Pancreas (tissue), 10 donors: ENCODE data around the gene SLC12A7. TPM values are rescaled to one million over a fixed set of nuclear protein-coding genes. Genes with fewer than 3 reads are reported as not detected.
A peak's percentile ranks its signal among the peaks of the same experiment; 100 is the strongest.

Source experiments
- ATAC-seq, 4 donors: fragments of 200-7000 bp; cut with Tn5 transposase; one replicate each; pipeline versions ENCODE4 v1.8.0 to v1.9.1; 2020; ENCODE audit warnings: mild to moderate bottlenecking in 4 of 4, moderate library complexity in 4 of 4
- DNase-seq, 6 donors: peaks; one replicate each; pipeline ENCODE4 v3.0.0-alpha.2; 2020
- FAIRE-seq: peaks from 2 replicates; lab custom pipeline; 2012; peaks lifted over from hg19 to GRCh38; lab: Jason Lieb, UNC
- H3K27ac ChIP-seq, 4 donors: fragments of 200-600 bp; sonication (generic); 1 replicate in 3 of 4; 2 replicates in 1 of 4; pipeline versions ENCODE4 v1.5.0 to v1.8.0; 2020
- H3K27me3 ChIP-seq, 4 donors: fragments of 200-600 bp; one replicate each; pipeline ENCODE4 v1.8.0; 2021
- H3K36me3 ChIP-seq, 3 donors: fragments of 200-600 bp; sonication (generic) in 1 of 3; one replicate each; pipeline versions ENCODE4 v1.5.0 to v1.8.0; 2020 to 2021
- H3K4me1 ChIP-seq, 3 donors: fragments of 200-600 bp; one replicate each; pipeline ENCODE4 v1.8.0; 2021
- H3K4me3 ChIP-seq, 4 donors: fragments of 200-600 bp; sonication (generic) in 2 of 4; one replicate each; pipeline versions ENCODE4 v1.5.0 to v1.8.0; 2020 to 2021
- H3K9me3 ChIP-seq, 4 donors: fragments of 200-600 bp; one replicate each; pipeline ENCODE4 v1.8.0; 2021
- CTCF ChIP-seq, 4 donors: fragments of 200-600 bp; sonication (generic) in 3 of 4; IDR thresholded peaks; one replicate each; pipeline versions ENCODE4 v1.5.0 to v1.8.0; 2021; ENCODE audit warnings: antibody characterized with exemption in 4 of 4
- WGBS, 2 donors: extraction: QIAGEN DNeasy Blood & Tissue Kit; methylation state at CpG; one replicate each; pipeline ENCODE4 v1.1.7; 2013; 5-methylcytosine and 5-hydroxymethylcytosine counted together
- intact Hi-C, 3 donors: fragments of 100-400 bp; cut with DNase I; formaldehyde crosslinking; loops; one replicate each; pipeline versions ENCODE4 v1.11.1 to v1.14.2; 2022
- polyA plus RNA-seq, 2 donors: library from polyadenylated mRNA; stranded (reverse); fragments of 200-250 nt; gene quantifications; one replicate each; pipeline ENCODE4 v1.2.3, GENCODE V29; 2013
- total RNA-seq, 6 donors: library from RNA; stranded (reverse); fragmentation: NEBNext Ultra II Directional in 4 of 6; extraction: Animal tissue kit (Norgen Biotek cat#: 25700) in 4 of 6; gene quantifications; one replicate each; pipeline versions ENCODE4 v1.2.1 to v1.2.4, GENCODE V29; 2021 to 2023
- donor health status: healthy with polysubstance abuse.
- donor health status: DM: no; HTN: no; CAD: no; lungs with moderate emphysema.
- donor health status: DM: no; HTN: no; CAD: no.
- donor health status: control.
- donor health status: control.
- donor health status: Bipolar disorder and iron deficiency.
- donor health status: DM: yes; HTN: yes; CAD: no.
- donor health status: DM: no; HTN: no; CAD: no.
- donor health status: DM: no; HTN: no; CAD: no.
- donor health status: DM: yes; HTN: yes; CAD: no.

SLC12A7 gene
- total and polyA plus RNA-seq, 8 donors, result 17.4 to 56.5 (median 35.8) TPM

- intact Hi-C loops, result no loop called here
- Histone ChIP-seq H3K4me1 (no peaks in the 10 kb centered on the region), H3K9me3 (no peaks in the 10 kb centered on the region), H3K36me3 (peaks cover 0 to 36% (median 10%) of the 10 kb centered on the region in 3 donors), H3K4me3 (no peak overlapping the region), H3K27ac (no peak overlapping the region), H3K27me3 (no peaks in the 10 kb centered on the region)
- no peak for FAIRE-seq
- peak in 2 of 6 donors; percentile 18 to 65 for DNase-seq
- no peak for TF ChIP-seq CTCF (IDR thresholded peaks at IDR 0.05)
- no peak for ATAC-seq
- WGBS, 2 donors, result 89 to 93% methylated on average over 17 of the region's 17 CpGs
Observed at GRCh38 chr5:1052076-1052475, 59.8 kb downstream of the SLC12A7 start.

DNA sequence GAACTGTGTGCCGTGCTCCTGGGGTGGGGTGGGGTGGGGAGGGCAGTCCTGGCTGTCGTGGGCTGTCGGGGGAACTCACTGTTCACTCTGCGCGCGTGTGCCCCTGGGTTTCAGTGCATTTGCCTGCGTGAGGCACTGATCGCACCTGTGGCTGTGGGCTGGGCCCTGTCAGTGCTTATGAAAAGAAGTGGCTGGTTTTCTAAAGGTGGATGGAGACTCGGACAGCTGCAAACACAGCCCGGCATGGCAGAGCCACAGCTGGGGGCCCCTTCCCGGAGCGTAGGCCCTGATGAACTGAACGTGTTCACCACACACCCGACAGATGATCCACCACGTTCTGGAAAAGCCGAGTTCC, 60.5 kb downstream of the SLC12A7 start:
- FAIRE-seq (no peak), ATAC-seq (no peak), DNase-seq (peak in 2 of 6 donors; percentile 18 to 39)
- Histone ChIP-seq H3K4me3 (no peak overlapping the region), H3K36me3 (peaks cover 0 to 28% (median 4%) of the 10 kb centered on the region in 3 donors), H3K4me1 (no peaks in the 10 kb centered on the region), H3K27me3 (no peaks in the 10 kb centered on the region), H3K27ac (no peak overlapping the region), H3K9me3 (no peaks in the 10 kb centered on the region)
- intact Hi-C loops, result no loop called here
- 92% methylated on average over 16 of the region's 16 CpGs for WGBS, 2 donors
- TF ChIP-seq CTCF (IDR thresholded peaks at IDR 0.05), result no peak

GRCh38 chr5:1050423-1051365, 61.2 kb downstream of the SLC12A7 start:
- no peak for FAIRE-seq
- no peak for TF ChIP-seq CTCF (IDR thresholded peaks at IDR 0.05)
- H3K27me3 ChIP-seq, result no peaks in the 10 kb centered on the region
- H3K9me3 ChIP-seq, result no peaks in the 10 kb centered on the region
- no peak overlapping the region for H3K27ac ChIP-seq
- no peak for ATAC-seq
- peaks cover 0 to 22% (median 4%) of the 10 kb centered on the region in 3 donors for H3K36me3 ChIP-seq
- intact Hi-C loops, result no loop called here
- H3K4me3 ChIP-seq, result no peak overlapping the region
- no peaks in the 10 kb centered on the region for H3K4me1 ChIP-seq
- peak in 2 of 6 donors; percentile 19 to 72 for DNase-seq
- 86 to 87% methylated on average over 29 of the region's 29 CpGs for WGBS, 2 donors

- TF ChIP-seq CTCF (IDR thresholded peaks at IDR 0.05), result no peak
- DNase-seq, result peak in 3 of 6 donors; percentile 26 to 67 (median 56)
- Histone ChIP-seq H3K4me1 (no peaks in the 10 kb centered on the region), H3K36me3 (peaks cover 0 to 21% (median 4%) of the 10 kb centered on the region in 3 donors), H3K27ac (no peak overlapping the region), H3K27me3 (no peaks in the 10 kb centered on the region), H3K9me3 (no peaks in the 10 kb centered on the region), H3K4me3 (no peak overlapping the region)
- intact Hi-C loops, result no loop called here
- FAIRE-seq, result no peak
- ATAC-seq, result peak in 2 of 4 donors; percentile 11 to 18
- WGBS, 2 donors, result 74 to 83% methylated on average over 39 of the region's 39 CpGs
Observed at GRCh38 chr5:1048861-1049838, 62.7 kb downstream of the SLC12A7 start.
